Astrocyte (in vitro differentiated cells and primary cell): ENCODE measurements around the gene SFXN3. TPM values are rescaled to one million over a fixed set of nuclear protein-coding genes. Genes with fewer than 3 reads are reported as not detected.

Experiments used
- DNase-seq: peaks from one replicate; pipeline ENCODE4 v3.0.0-alpha.2; 2010; ENCODE audit warnings: low read depth
- FAIRE-seq: peaks from 2 replicates; lab custom pipeline; 2011; peaks lifted over from hg19 to GRCh38; lab: Jason Lieb, UNC
- H2AFZ ChIP-seq: 2 replicates; pipeline ENCODE4 v1.6.0; 2012; ENCODE audit warnings: low read depth, low read length, inconsistent platforms
- H3K27ac ChIP-seq: 2 replicates; pipeline ENCODE4 v1.5.1; 2011; ENCODE audit warnings: low read depth, low read length, inconsistent platforms
- H3K27me3 ChIP-seq: 2 replicates; pipeline ENCODE4 v1.6.0; 2011; ENCODE audit warnings: low read length, inconsistent platforms; ENCODE audit not compliant: insufficient read depth
- H3K36me3 ChIP-seq: 2 replicates; pipeline ENCODE4 v1.5.1; 2011; ENCODE audit warnings: low read length, inconsistent platforms; ENCODE audit not compliant: insufficient read depth
- H3K4me1 ChIP-seq: 2 replicates; pipeline ENCODE4 v1.5.1; 2011; ENCODE audit warnings: low read length, inconsistent platforms; ENCODE audit not compliant: insufficient read depth
- H3K4me2 ChIP-seq: 2 replicates; pipeline ENCODE4 v1.6.0; 2012; ENCODE audit warnings: low read length, inconsistent platforms
- H3K4me3 ChIP-seq: 2 replicates; pipeline ENCODE4 v1.5.1; 2011; ENCODE audit warnings: low read depth, mild to moderate bottlenecking, low read length, inconsistent platforms; ENCODE audit not compliant: insufficient read depth
- H3K79me2 ChIP-seq: 2 replicates; pipeline ENCODE4 v1.6.0; 2012; ENCODE audit warnings: mild to moderate bottlenecking, low read length, inconsistent platforms; ENCODE audit not compliant: insufficient read depth
- H3K9ac ChIP-seq: 2 replicates; pipeline ENCODE4 v1.6.0; 2012; ENCODE audit warnings: mild to moderate bottlenecking, low read length, inconsistent platforms
- H3K9me3 ChIP-seq: 2 replicates; pipeline ENCODE4 v1.5.1; 2012; ENCODE audit warnings: low read depth, mild to moderate bottlenecking, low read length, inconsistent platforms; ENCODE audit not compliant: insufficient read depth
- H4K20me1 ChIP-seq: 2 replicates; pipeline ENCODE4 v1.6.0; 2012; ENCODE audit warnings: low read length, inconsistent platforms; ENCODE audit not compliant: insufficient read depth
- H3K27ac Mint-ChIP-seq: one replicate; pipeline ENCODE4 v1.8.0; 2021; ENCODE audit warnings: mild to moderate bottlenecking, mixed read lengths; ENCODE audit not compliant: unreplicated experiment
- H3K27me3 Mint-ChIP-seq: one replicate; pipeline ENCODE4 v1.8.0; 2021; ENCODE audit warnings: low read depth, mixed read lengths; ENCODE audit not compliant: unreplicated experiment
- H3K36me3 Mint-ChIP-seq: one replicate; pipeline ENCODE4 v1.8.0; 2021; ENCODE audit warnings: low read depth, mixed read lengths; ENCODE audit not compliant: unreplicated experiment
- H3K4me1 Mint-ChIP-seq: one replicate; pipeline ENCODE4 v1.8.0; 2021; ENCODE audit warnings: low read depth, mixed read lengths; ENCODE audit not compliant: unreplicated experiment
- H3K4me3 Mint-ChIP-seq: one replicate; pipeline ENCODE4 v1.8.0; 2021; ENCODE audit warnings: mild to moderate bottlenecking, moderate library complexity, mixed read lengths; ENCODE audit not compliant: unreplicated experiment
- H3K9me3 Mint-ChIP-seq: one replicate; pipeline ENCODE4 v1.8.0; 2021; ENCODE audit warnings: mild to moderate bottlenecking, mixed read lengths; ENCODE audit not compliant: unreplicated experiment
- EZH2 ChIP-seq: IDR thresholded peaks from 2 replicates; pipeline ENCODE4 v1.6.1; 2012; ENCODE audit warnings: mild to moderate bottlenecking, low read length, inconsistent platforms; ENCODE audit not compliant: insufficient read depth
- total RNA-seq: library from RNA; stranded (reverse); gene quantifications from 2 replicates; pipeline ENCODE4 v1.2.1, GENCODE V29; 2021
- TF ChIP-seq, protein P1 (sequence below): IDR thresholded peaks from 2 replicates; pipeline ENCODE4 v1.5.1; 2011; ENCODE audit warnings: low read depth, mild to moderate bottlenecking, inconsistent platforms, low read length, moderate library complexity; ENCODE audit not compliant: insufficient read depth

SFXN3 gene
- total RNA-seq, 1 donor from 2014 or later, result 68.3 TPM

- H4K20me1 ChIP-seq, result peaks cover 54% of the 10 kb centered on the region
- no peaks in the 10 kb centered on the region for H3K9me3 ChIP-seq
- H3K27me3 Mint-ChIP-seq, result no peaks in the 10 kb centered on the region
- FAIRE-seq (no peak), DNase-seq (no peak)
- peaks cover 6% of the 10 kb centered on the region for H3K4me1 Mint-ChIP-seq
- peaks cover 24% of the 10 kb centered on the region for H3K79me2 ChIP-seq
- no peak overlapping the region for H3K9ac ChIP-seq
- no peak for TF ChIP-seq EZH2
- TF ChIP-seq, protein P1, sequence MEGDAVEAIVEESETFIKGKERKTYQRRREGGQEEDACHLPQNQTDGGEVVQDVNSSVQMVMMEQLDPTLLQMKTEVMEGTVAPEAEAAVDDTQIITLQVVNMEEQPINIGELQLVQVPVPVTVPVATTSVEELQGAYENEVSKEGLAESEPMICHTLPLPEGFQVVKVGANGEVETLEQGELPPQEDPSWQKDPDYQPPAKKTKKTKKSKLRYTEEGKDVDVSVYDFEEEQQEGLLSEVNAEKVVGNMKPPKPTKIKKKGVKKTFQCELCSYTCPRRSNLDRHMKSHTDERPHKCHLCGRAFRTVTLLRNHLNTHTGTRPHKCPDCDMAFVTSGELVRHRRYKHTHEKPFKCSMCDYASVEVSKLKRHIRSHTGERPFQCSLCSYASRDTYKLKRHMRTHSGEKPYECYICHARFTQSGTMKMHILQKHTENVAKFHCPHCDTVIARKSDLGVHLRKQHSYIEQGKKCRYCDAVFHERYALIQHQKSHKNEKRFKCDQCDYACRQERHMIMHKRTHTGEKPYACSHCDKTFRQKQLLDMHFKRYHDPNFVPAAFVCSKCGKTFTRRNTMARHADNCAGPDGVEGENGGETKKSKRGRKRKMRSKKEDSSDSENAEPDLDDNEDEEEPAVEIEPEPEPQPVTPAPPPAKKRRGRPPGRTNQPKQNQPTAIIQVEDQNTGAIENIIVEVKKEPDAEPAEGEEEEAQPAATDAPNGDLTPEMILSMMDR, result no peak
- H3K27ac Mint-ChIP-seq, result no peak overlapping the region
- no peak overlapping the region for H2AFZ ChIP-seq
- peaks cover 3% of the 10 kb centered on the region for H3K36me3 Mint-ChIP-seq
- H3K9me3 Mint-ChIP-seq, result no peaks in the 10 kb centered on the region
- H3K4me3 ChIP-seq, result no peak overlapping the region
- peaks cover 11% of the 10 kb centered on the region for H3K4me1 ChIP-seq
- H3K27ac ChIP-seq, result no peak overlapping the region
- no peaks in the 10 kb centered on the region for H3K27me3 ChIP-seq
- no peak overlapping the region for H3K4me2 ChIP-seq
- H3K4me3 Mint-ChIP-seq, result no peak overlapping the region
- H3K36me3 ChIP-seq, result peaks cover 10% of the 10 kb centered on the region
Measured at GRCh38 chr10:101007099-101007711, 23.8 kb upstream of the SFXN3 start.

GRCh38 chr10:101007915-101008822 lies 22.9 kb upstream of the SFXN3 start:
- Histone ChIP-seq H2AFZ (no peak overlapping the region), H3K4me3 (no peak overlapping the region), H4K20me1 (peaks cover 45% of the 10 kb centered on the region), H3K4me2 (no peak overlapping the region), H3K27me3 (no peaks in the 10 kb centered on the region), H3K9ac (no peak overlapping the region), H3K9me3 (no peaks in the 10 kb centered on the region), H3K36me3 (peaks cover 8% of the 10 kb centered on the region), H3K27ac (no peak overlapping the region), H3K79me2 (peaks cover 14% of the 10 kb centered on the region), H3K4me1 (peaks cover 20% of the 10 kb centered on the region)
- H3K4me1 Mint-ChIP-seq, result peaks cover 10% of the 10 kb centered on the region
- peaks cover 3% of the 10 kb centered on the region for H3K36me3 Mint-ChIP-seq
- H3K27me3 Mint-ChIP-seq, result no peaks in the 10 kb centered on the region
- H3K4me3 Mint-ChIP-seq, result peak overlapping the region; percentile 57
- TF ChIP-seq, protein P1, result no peak
- no peak for TF ChIP-seq EZH2
- H3K27ac Mint-ChIP-seq, result peak overlapping the region; percentile 47
- H3K9me3 Mint-ChIP-seq, result no peaks in the 10 kb centered on the region
- FAIRE-seq (no peak), DNase-seq (no peak)
